Measurements from ENCODE around the gene WDR13. TPM values are rescaled to one million over a fixed set of nuclear protein-coding genes. Genes with fewer than 3 reads are reported as not detected.

Gene WDR13
- total RNA-seq, 3 donors from 2014 or later, result 97.2 to 113 (median 97.7) TPM

- no peaks in the 10 kb centered on the region for H3K4me1 ChIP-seq
- no peak for DNase-seq (ENCODE audit: low spot score in 2 of 2)
- intact Hi-C loops (cut with DNase I; ENCODE audit: low total_unique reads), result no loop called here
- H3K27me3 ChIP-seq, result peaks cover 0 to 7% of the 10 kb centered on the region in 2 donors
- TF ChIP-seq POLR2AphosphoS5 (IDR thresholded peaks at IDR 0.05) (no peak), POLR2A (IDR thresholded peaks at IDR 0.05) (no peak), CTCF (IDR thresholded peaks at IDR 0.05) (no peak)
- peak overlapping the region; percentile 67 to 82 (median 68) for H3K4me3 ChIP-seq
- no peaks in the 10 kb centered on the region for H3K9me3 ChIP-seq
- no peaks in the 10 kb centered on the region for H3K36me3 ChIP-seq
- H3K27ac ChIP-seq, result peak overlapping the region; percentile 97 to 98
These were observed 21.6 kb upstream of the WDR13 start for GRCh38 chrX:48575642-48576041.

GRCh38 chrX:48576108-48576507 is 21.2 kb upstream of the WDR13 start:
- intact Hi-C loops (cut with DNase I; ENCODE audit: low total_unique reads), result no loop called here
- DNase-seq (ENCODE audit: low spot score in 2 of 2), result no peak
- TF ChIP-seq CTCF (IDR thresholded peaks at IDR 0.05) (no peak), POLR2AphosphoS5 (IDR thresholded peaks at IDR 0.05) (no peak), POLR2A (IDR thresholded peaks at IDR 0.05) (no peak)
- Histone ChIP-seq H3K9me3 (no peaks in the 10 kb centered on the region), H3K4me1 (no peaks in the 10 kb centered on the region), H3K4me3 (peak overlapping the region; percentile 67 to 82 (median 68)), H3K27ac (peak overlapping the region; percentile 97 to 98), H3K27me3 (peaks cover 0 to 7% of the 10 kb centered on the region in 2 donors), H3K36me3 (no peaks in the 10 kb centered on the region)

GRCh38 chrX:48578661-48579128 is 18.6 kb upstream of the WDR13 start:
- DNase-seq (ENCODE audit: low spot score in 2 of 2), result no peak
- no peak overlapping the region for H3K4me3 ChIP-seq
- no peaks in the 10 kb centered on the region for H3K4me1 ChIP-seq
- H3K27me3 ChIP-seq, result no peaks in the 10 kb centered on the region
- intact Hi-C loops (cut with DNase I; ENCODE audit: low total_unique reads), result no loop called here
- no peaks in the 10 kb centered on the region for H3K36me3 ChIP-seq
- no peak for TF ChIP-seq CTCF (IDR thresholded peaks at IDR 0.05)
- TF ChIP-seq POLR2A (IDR thresholded peaks at IDR 0.05), result no peak
- no peak for TF ChIP-seq POLR2AphosphoS5 (IDR thresholded peaks at IDR 0.05)
- H3K27ac ChIP-seq, result no peak overlapping the region
- no peaks in the 10 kb centered on the region for H3K9me3 ChIP-seq

- no peaks in the 10 kb centered on the region for H3K9me3 ChIP-seq
- TF ChIP-seq CTCF (IDR thresholded peaks at IDR 0.05) (no peak), POLR2AphosphoS5 (IDR thresholded peaks at IDR 0.05) (no peak), POLR2A (IDR thresholded peaks at IDR 0.05) (no peak)
- H3K27me3 ChIP-seq, result no peaks in the 10 kb centered on the region
- intact Hi-C loops (cut with DNase I; ENCODE audit: low total_unique reads), result no loop called here
- no peaks in the 10 kb centered on the region for H3K36me3 ChIP-seq
- no peak overlapping the region for H3K4me3 ChIP-seq
- H3K27ac ChIP-seq, result no peak overlapping the region
- no peak for DNase-seq (ENCODE audit: low spot score in 2 of 2)
- H3K4me1 ChIP-seq, result no peaks in the 10 kb centered on the region
These were observed 18.0 kb upstream of the WDR13 start for GRCh38 chrX:48579259-48579658.

- H3K4me3 ChIP-seq, result no peak overlapping the region
- H3K27ac ChIP-seq, result peak overlapping the region; percentile 14 to 63
- H3K4me1 ChIP-seq, result no peaks in the 10 kb centered on the region
- no peaks in the 10 kb centered on the region for H3K36me3 ChIP-seq
- intact Hi-C loops (cut with DNase I; ENCODE audit: low total_unique reads), result no loop called here
- no peaks in the 10 kb centered on the region for H3K9me3 ChIP-seq
- no peaks in the 10 kb centered on the region for H3K27me3 ChIP-seq
- DNase-seq (ENCODE audit: low spot score in 2 of 2), result no peak
- TF ChIP-seq CTCF (IDR thresholded peaks at IDR 0.05), result no peak
- no peak for TF ChIP-seq POLR2AphosphoS5 (IDR thresholded peaks at IDR 0.05)
- no peak for TF ChIP-seq POLR2A (IDR thresholded peaks at IDR 0.05)
These were observed 16.6 kb upstream of the WDR13 start for GRCh38 chrX:48580662-48581061.
